Brain microvascular endothelial cell (primary cell): ENCODE results near the gene CAPSL.

Experiments
- DNase-seq: peaks from one replicate; pipeline ENCODE4 v3.0.0-alpha.2; 2020
- H3K27ac ChIP-seq: fragments of 250-450 bp; sonication (Bioruptor Pico); 2 replicates; pipeline ENCODE4 v1.5.1; 2020; ENCODE audit warnings: mild to moderate bottlenecking, moderate library complexity
- H3K27me3 ChIP-seq: fragments of 250-450 bp; sonication (Bioruptor Pico); replicated peaks from 2 replicates; pipeline ENCODE4 v1.5.1; 2020; ENCODE audit warnings: mild to moderate bottlenecking
- H3K36me3 ChIP-seq: fragments of 250-450 bp; sonication (Bioruptor Pico); replicated peaks from 2 replicates; pipeline ENCODE4 v1.5.1; 2020; ENCODE audit warnings: mild to moderate bottlenecking
- H3K4me3 ChIP-seq: 2 replicates; pipeline ENCODE4 v1.5.1; 2011; ENCODE audit warnings: low read depth, mild to moderate bottlenecking, control low read depth, low read length, moderate library complexity
- in situ Hi-C: cut with HindIII; loops from 2 replicates; pipeline ENCODE4 v1.10.0; 2017; ENCODE audit warnings: low sequenced_read_pairs, low pct_ligation_motif_present
- TF ChIP-seq, protein P1 (sequence below): IDR thresholded peaks from 2 replicates; pipeline ENCODE4 v1.5.1; 2011; ENCODE audit warnings: low read depth, mild to moderate bottlenecking, moderate library complexity, low read length, control low read depth, inconsistent platforms; ENCODE audit errors: missing control alignments

CAPSL gene

DNA sequence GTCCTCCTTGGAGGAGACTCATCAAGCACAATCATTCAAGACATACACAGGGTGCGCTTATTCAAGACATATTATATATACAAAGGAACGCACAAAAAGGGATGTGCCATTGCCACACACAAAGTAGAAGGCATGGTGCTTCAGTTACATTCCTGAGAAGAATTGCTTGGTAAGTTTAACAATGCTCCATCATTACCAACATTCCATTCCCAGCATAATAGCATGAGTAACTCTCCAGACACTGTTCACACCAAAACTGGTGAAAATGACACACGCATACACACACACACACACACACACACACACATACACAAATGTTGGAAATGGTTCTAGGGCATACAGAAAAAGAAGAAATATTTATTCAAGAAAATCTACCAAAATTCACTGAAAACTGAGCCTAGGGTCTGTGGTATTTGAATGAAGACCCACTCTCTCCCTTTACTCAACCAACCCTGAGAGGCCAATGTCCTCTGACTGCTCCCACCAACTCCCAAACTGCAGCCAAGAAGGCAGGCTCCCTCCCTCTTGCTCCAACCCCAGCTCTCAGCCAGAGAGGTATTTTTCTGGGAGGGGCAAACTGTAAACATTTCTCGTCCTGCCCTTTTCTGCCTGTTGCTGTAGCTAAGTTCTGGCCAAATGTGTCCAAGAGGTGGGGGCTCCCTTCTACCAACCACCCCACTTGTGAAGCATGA is 32.9 kb upstream of the CAPSL start:
- no peak overlapping the region for H3K4me3 ChIP-seq
- H3K36me3 ChIP-seq = no peaks in the 10 kb centered on the region
- TF ChIP-seq, protein P1, sequence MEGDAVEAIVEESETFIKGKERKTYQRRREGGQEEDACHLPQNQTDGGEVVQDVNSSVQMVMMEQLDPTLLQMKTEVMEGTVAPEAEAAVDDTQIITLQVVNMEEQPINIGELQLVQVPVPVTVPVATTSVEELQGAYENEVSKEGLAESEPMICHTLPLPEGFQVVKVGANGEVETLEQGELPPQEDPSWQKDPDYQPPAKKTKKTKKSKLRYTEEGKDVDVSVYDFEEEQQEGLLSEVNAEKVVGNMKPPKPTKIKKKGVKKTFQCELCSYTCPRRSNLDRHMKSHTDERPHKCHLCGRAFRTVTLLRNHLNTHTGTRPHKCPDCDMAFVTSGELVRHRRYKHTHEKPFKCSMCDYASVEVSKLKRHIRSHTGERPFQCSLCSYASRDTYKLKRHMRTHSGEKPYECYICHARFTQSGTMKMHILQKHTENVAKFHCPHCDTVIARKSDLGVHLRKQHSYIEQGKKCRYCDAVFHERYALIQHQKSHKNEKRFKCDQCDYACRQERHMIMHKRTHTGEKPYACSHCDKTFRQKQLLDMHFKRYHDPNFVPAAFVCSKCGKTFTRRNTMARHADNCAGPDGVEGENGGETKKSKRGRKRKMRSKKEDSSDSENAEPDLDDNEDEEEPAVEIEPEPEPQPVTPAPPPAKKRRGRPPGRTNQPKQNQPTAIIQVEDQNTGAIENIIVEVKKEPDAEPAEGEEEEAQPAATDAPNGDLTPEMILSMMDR = no peak
- H3K27me3 ChIP-seq = no peaks in the 10 kb centered on the region
- H3K27ac ChIP-seq = no peak overlapping the region
- in situ Hi-C loops = no loop called here
- no peak for DNase-seq

DNA sequence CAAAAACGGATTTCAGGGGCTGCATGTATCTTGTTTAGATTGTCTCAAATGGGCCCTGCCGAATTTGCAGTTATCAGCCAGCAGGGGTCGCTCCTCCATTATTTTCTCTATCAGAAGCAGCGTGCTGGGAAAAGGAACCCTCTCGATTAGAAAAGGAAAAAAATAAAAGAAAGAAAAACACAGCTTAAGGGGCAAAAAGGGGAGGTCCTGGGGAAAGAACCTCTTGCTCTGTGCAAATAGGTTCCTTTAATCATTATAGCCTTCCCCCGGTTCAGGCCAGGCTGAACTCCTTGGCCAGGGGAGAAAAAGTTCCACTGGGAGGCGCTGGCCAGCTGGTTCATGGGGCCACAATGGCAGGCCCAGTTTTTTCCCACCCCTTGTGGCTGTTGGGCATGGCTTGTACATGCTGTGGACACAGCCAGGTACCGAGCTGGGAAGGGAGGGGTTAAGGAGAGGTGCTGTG is 25.0 kb upstream of the CAPSL start:
- DNase-seq = peak; percentile 7
- Histone ChIP-seq H3K36me3 (no peaks in the 10 kb centered on the region), H3K27ac (no peak overlapping the region), H3K4me3 (no peak overlapping the region), H3K27me3 (no peaks in the 10 kb centered on the region)
- in situ Hi-C loops = no loop called here
- TF ChIP-seq, protein P1 = peak; percentile 59

DNA sequence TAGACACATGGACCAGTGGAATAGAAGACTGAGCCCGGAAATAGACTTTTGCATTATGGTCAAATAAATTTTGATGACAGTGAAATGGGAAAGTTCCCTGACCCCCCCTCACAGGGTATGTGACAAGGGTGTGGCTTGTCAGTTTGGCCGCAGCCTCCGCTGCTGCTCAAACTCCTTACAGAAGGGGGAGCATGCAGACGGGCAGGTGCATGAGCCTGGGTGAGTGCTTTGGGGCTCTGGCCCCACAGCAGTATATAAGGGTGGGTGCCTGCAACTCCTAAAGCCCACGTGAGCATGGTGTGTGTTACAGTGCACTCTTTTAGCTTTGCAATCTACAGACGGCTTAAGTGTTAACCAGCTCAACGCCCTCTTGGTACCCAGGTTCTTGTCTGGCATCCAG is 21.9 kb upstream of the CAPSL start:
- in situ Hi-C loops = no loop called here
- TF ChIP-seq, protein P1 = no peak
- Histone ChIP-seq H3K4me3 (no peak overlapping the region), H3K27ac (no peak overlapping the region), H3K36me3 (no peaks in the 10 kb centered on the region), H3K27me3 (no peaks in the 10 kb centered on the region)
- DNase-seq = no peak

DNA sequence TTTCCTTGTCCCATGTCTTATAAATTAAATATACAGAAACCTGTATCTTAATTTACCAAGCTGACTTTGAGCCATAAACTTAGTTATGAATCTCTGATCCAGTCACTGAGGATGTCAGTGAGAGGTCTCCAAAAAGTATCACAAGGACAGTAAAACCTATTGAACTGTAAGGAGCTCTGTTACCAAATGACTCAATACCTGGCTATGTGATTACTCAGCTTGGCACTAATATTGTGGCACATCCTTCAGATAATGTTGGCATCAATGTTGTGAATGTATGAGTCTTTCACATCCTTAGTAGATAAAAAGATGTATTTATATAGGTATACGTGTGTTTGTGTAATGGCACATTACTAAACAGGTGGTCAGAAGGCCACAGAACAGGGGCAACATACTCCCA is 18.0 kb upstream of the CAPSL start:
- no peaks in the 10 kb centered on the region for H3K27me3 ChIP-seq
- in situ Hi-C loops = no loop called here
- DNase-seq = no peak

DNA sequence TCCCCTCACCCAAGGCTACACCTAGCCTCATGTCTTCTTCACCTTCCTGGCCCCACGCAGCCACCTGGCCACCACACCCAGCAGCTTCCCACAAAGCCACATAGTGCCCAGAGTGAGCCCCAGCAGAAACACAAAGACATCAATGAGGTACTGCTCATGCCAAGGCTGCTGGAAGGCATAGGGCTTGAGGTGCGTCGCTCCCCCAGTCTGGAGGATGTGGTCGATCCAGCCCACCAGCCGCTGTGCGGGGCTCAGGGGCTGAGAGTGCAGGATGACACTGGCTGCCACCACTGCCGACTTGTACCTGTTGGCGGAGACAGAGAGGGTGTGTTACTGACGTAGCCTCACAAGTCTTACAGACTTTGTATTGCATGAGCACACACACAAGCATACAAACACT is 15.8 kb upstream of the CAPSL start:
- Histone ChIP-seq H3K27me3 (no peaks in the 10 kb centered on the region), H3K36me3 (no peaks in the 10 kb centered on the region), H3K27ac (no peak overlapping the region), H3K4me3 (no peak overlapping the region)
- DNase-seq = no peak
- TF ChIP-seq, protein P1 = no peak
- in situ Hi-C loops = no loop called here

More for the DNA sequence above, 18.0 kb upstream of the CAPSL start:
- no peak overlapping the region for H3K27ac ChIP-seq
- no peak overlapping the region for H3K4me3 ChIP-seq
- H3K36me3 ChIP-seq = no peaks in the 10 kb centered on the region
- TF ChIP-seq, protein P1 = no peak

DNA sequence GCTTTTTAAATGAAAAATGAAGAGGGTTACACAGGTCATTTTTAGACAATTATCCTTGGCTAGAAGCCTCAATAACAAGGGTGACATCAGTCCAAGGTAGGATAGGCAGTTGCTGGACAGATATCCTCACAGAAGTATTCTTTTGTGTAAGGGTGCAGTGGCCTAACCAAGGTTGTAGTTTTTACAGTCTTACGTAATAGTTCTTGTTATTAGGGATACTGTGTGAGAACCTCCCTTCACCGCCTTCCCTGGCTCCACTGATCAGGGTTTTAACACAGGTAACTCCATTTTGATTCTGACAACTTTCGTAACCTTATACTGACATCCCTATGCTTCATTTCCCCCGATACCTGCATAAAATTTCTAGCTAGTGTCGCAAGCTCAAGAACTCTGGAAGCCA is 8.7 kb upstream of the CAPSL start:
- Histone ChIP-seq H3K36me3 (no peaks in the 10 kb centered on the region), H3K27me3 (no peaks in the 10 kb centered on the region), H3K4me3 (no peak overlapping the region), H3K27ac (no peak overlapping the region)
- TF ChIP-seq, protein P1 = no peak
- in situ Hi-C loops = no loop called here
- DNase-seq = no peak
